SK-N-MC (cell line): ENCODE data around the gene CSKMT.

Experiments
- EZH2 ChIP-seq: fragments of 200-600 bp; sonication (generic); IDR thresholded peaks from one replicate; pipeline ENCODE4 v1.6.1; 2017; ENCODE audit warnings: antibody characterized with exemption
- FOXP2 ChIP-seq: optimal IDR thresholded peaks from 2 replicates; pipeline ENCODE3; 2011; ENCODE audit warnings: mild to moderate bottlenecking, moderate library complexity; ENCODE audit not compliant: insufficient read depth; ENCODE audit errors: extremely low read length, control extremely low read depth
- POLR2AphosphoS5 ChIP-seq: IDR thresholded peaks from 2 replicates; pipeline ENCODE4 v1.6.1; 2012; ENCODE audit warnings: mild to moderate bottlenecking, low read depth, low read length, borderline replicate concordance

GRCh38 chr11:62632492-62632891 is 32.6 kb upstream of the CSKMT start:
- TF ChIP-seq EZH2, result no peak
- TF ChIP-seq POLR2AphosphoS5, result no peak
- TF ChIP-seq FOXP2, result no peak
